Measurements from ENCODE around the gene MAP3K21.

MAP3K21 gene

GRCh38 chr1:233300326-233300725, 27.2 kb upstream of the MAP3K21 start (continued):
- no peak for TF ChIP-seq CSRNP3 (CRISPR knock-in tag; IDR thresholded peaks at IDR 0.05)
- TF ChIP-seq ESRRG (CRISPR knock-in tag; IDR thresholded peaks at IDR 0.05): no peak
- TF ChIP-seq ZNF565 (CRISPR knock-in tag; conservative IDR thresholded peaks at IDR 0.05; ENCODE audit: low read depth): no peak
- no peak for TF ChIP-seq OSR1 (CRISPR knock-in tag; IDR thresholded peaks at IDR 0.05)
- TF ChIP-seq ZC3H10 (CRISPR knock-in tag; IDR thresholded peaks at IDR 0.05): no peak
- TF ChIP-seq ZFP3 (CRISPR knock-in tag; IDR thresholded peaks at IDR 0.05): no peak
- no peak for TF ChIP-seq SNAI2 (CRISPR knock-in tag; IDR thresholded peaks at IDR 0.05)
- TF ChIP-seq CSDC2 (CRISPR knock-in tag; IDR thresholded peaks at IDR 0.05): no peak
- TF ChIP-seq ARNTL (CRISPR knock-in tag; IDR thresholded peaks at IDR 0.05; ENCODE audit: borderline replicate concordance, low read depth): no peak
- TF ChIP-seq PPARA (CRISPR knock-in tag; IDR thresholded peaks at IDR 0.05; ENCODE audit: borderline replicate concordance): no peak
- no peak for TF ChIP-seq TCF4 (CRISPR knock-in tag; IDR thresholded peaks at IDR 0.05; ENCODE audit: borderline replicate concordance)

- peak; percentile 83 for ATAC-seq
- TF ChIP-seq RARB (CRISPR knock-in tag; IDR thresholded peaks at IDR 0.05): no peak
- TF ChIP-seq OSR1 (CRISPR knock-in tag; IDR thresholded peaks at IDR 0.05): no peak
- no peak for TF ChIP-seq GLIS3 (CRISPR knock-in tag; IDR thresholded peaks at IDR 0.05)
- TF ChIP-seq TCF4 (CRISPR knock-in tag; IDR thresholded peaks at IDR 0.05; ENCODE audit: borderline replicate concordance): no peak
- TF ChIP-seq CREB5 (CRISPR knock-in tag; IDR thresholded peaks at IDR 0.05; ENCODE audit: low read depth): no peak
- TF ChIP-seq CSDC2 (CRISPR knock-in tag; IDR thresholded peaks at IDR 0.05): no peak
- no peak for TF ChIP-seq TOX (CRISPR knock-in tag; IDR thresholded peaks at IDR 0.05; ENCODE audit: borderline replicate concordance)
- TF ChIP-seq ZFP30 (CRISPR knock-in tag; IDR thresholded peaks at IDR 0.05): no peak
- TF ChIP-seq BACH2 (CRISPR knock-in tag; IDR thresholded peaks at IDR 0.05; ENCODE audit: borderline replicate concordance): no peak
- no peak for TF ChIP-seq ZFP3 (CRISPR knock-in tag; IDR thresholded peaks at IDR 0.05)
- TF ChIP-seq ZNF70 (CRISPR knock-in tag; IDR thresholded peaks at IDR 0.05): no peak
- no peak for TF ChIP-seq CSRNP3 (CRISPR knock-in tag; IDR thresholded peaks at IDR 0.05)
- no peak for TF ChIP-seq ARNTL (CRISPR knock-in tag; IDR thresholded peaks at IDR 0.05; ENCODE audit: borderline replicate concordance, low read depth)
- no peak for TF ChIP-seq PATZ1 (CRISPR knock-in tag; IDR thresholded peaks at IDR 0.05; ENCODE audit: borderline replicate concordance)
- no peak for TF ChIP-seq PPARA (CRISPR knock-in tag; IDR thresholded peaks at IDR 0.05; ENCODE audit: borderline replicate concordance)
- no peak for TF ChIP-seq ESRRG (CRISPR knock-in tag; IDR thresholded peaks at IDR 0.05)
- no peak for TF ChIP-seq POU6F1 (CRISPR knock-in tag; IDR thresholded peaks at IDR 0.05; ENCODE audit: borderline replicate concordance, low read depth)
- no peak for TF ChIP-seq ZC3H10 (CRISPR knock-in tag; IDR thresholded peaks at IDR 0.05)
- TF ChIP-seq TSHZ2 (CRISPR knock-in tag; IDR thresholded peaks at IDR 0.05): no peak
- TF ChIP-seq ZNF8 (CRISPR knock-in tag; IDR thresholded peaks at IDR 0.05): no peak
These were observed 22.9 kb upstream of the MAP3K21 start for GRCh38 chr1:233304489-233305102.

All from SK-N-SH treated with all-trans-retinoic acid at 6 μM for 48 hours (cell line).